ENCODE measurements around the gene ZNF502.

DNA sequence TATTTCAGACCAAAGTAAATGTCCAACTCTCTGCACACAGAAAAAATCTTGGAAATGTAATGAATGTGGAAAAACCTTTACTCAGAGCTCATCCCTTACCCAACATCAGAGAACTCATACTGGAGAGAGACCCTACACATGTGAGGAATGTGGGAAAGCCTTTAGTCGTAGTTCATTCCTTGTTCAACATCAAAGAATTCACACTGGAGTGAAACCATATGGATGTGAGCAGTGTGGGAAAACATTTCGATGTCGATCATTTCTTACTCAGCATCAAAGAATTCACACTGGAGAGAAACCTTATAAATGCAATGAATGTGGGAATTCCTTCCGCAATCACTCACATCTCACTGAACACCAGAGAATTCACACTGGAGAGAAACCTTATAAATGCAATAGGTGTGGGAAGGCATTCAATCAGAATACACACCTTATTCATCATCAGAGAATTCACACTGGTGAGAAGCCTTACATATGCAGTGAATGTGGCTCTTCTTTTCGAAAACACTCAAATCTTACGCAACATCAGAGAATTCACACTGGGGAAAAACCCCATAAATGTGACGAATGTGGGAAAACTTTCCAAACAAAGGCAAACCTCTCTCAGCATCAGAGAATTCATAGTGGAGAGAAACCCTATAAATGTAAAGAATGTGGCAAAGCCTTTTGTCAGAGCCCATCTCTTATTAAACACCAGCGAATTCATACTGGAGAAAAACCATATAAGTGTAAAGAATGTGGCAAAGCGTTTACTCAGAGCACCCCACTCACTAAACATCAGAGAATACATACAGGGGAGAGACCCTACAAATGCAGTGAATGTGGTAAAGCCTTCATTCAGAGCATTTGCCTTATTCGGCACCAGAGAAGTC lies 9.0 kb downstream of the ZNF502 start:
- TF ChIP-seq ZNF792 (tag by site-specific recombination; IDR thresholded peaks at IDR 0.05): no peak
- TF ChIP-seq ZNF677 (tag by site-specific recombination; IDR thresholded peaks at IDR 0.05): no peak
- no peak for TF ChIP-seq ZNF707 (tag by site-specific recombination; IDR thresholded peaks at IDR 0.05)
- TF ChIP-seq, protein P1, sequence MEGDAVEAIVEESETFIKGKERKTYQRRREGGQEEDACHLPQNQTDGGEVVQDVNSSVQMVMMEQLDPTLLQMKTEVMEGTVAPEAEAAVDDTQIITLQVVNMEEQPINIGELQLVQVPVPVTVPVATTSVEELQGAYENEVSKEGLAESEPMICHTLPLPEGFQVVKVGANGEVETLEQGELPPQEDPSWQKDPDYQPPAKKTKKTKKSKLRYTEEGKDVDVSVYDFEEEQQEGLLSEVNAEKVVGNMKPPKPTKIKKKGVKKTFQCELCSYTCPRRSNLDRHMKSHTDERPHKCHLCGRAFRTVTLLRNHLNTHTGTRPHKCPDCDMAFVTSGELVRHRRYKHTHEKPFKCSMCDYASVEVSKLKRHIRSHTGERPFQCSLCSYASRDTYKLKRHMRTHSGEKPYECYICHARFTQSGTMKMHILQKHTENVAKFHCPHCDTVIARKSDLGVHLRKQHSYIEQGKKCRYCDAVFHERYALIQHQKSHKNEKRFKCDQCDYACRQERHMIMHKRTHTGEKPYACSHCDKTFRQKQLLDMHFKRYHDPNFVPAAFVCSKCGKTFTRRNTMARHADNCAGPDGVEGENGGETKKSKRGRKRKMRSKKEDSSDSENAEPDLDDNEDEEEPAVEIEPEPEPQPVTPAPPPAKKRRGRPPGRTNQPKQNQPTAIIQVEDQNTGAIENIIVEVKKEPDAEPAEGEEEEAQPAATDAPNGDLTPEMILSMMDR (tag by site-specific recombination; IDR thresholded peaks at IDR 0.05): no peak
- no peak for TF ChIP-seq ZBTB17 (tag by site-specific recombination; IDR thresholded peaks at IDR 0.05)
- no peak for TF ChIP-seq SCRT2 (tag by site-specific recombination; IDR thresholded peaks at IDR 0.05)
- no peak for TF ChIP-seq ZNF24 (tag by site-specific recombination; IDR thresholded peaks at IDR 0.05)
- no peak for TF ChIP-seq REST (tag by site-specific recombination; IDR thresholded peaks at IDR 0.05)
- TF ChIP-seq KLF10 (tag by site-specific recombination; IDR thresholded peaks at IDR 0.05): no peak
- TF ChIP-seq ZEB2 (tag by site-specific recombination; IDR thresholded peaks at IDR 0.05): no peak
- no peak for TF ChIP-seq MYNN (tag by site-specific recombination; IDR thresholded peaks at IDR 0.05; ENCODE audit: borderline replicate concordance)
- TF ChIP-seq KLF16 (tag by site-specific recombination; IDR thresholded peaks at IDR 0.05): no peak
